NCI-H748 (cell line): ENCODE data around the gene PCSK2.
A peak's percentile ranks its signal among the peaks of the same experiment; 100 is the strongest.

Experiments used
- DNase-seq: peaks from one replicate; lab custom pipeline; 2025; ENCODE audit not compliant: unreplicated experiment; lab: John Stamatoyannopoulos, UW

Gene PCSK2

DNA sequence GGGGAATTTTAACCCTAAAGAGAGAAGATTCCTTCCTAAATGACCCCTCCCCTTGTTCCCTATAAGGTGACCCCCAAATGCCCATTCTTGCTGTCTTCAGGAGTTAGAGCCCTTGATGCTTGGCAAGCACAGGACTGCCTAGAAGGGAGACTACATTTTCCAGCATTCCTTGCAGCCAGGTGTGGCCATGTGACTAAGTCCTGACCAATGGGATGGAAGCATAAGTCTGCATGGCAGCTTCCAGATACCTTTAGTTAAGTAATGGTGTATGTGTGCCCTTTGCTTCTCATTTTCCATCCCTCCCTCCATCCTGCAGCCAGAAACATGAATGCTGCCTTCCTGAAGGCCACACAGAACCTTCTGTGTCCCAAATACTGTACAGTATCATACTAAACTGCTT is 298.8 kb downstream of the PCSK2 start:
- DNase-seq: peak; percentile 61

DNA sequence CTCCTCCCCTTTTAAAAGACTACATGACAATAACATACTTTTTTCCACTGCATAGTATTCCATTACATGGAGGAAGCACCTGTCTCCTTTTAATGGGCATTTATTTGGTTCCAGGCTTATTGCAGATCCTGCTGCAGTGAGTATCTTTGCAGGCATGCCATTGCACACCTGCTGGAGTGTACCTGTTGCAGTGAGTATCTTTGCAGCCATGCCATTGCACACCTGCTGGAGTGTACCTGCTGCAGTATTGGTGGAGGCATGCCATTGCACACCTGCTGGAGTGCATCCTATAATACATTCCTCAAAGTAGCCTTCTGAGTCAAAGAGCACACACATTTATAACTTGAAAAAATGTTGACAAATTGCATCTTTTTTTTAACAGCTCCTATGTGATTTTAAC is 302.7 kb downstream of the PCSK2 start:
- DNase-seq: no peak

DNA sequence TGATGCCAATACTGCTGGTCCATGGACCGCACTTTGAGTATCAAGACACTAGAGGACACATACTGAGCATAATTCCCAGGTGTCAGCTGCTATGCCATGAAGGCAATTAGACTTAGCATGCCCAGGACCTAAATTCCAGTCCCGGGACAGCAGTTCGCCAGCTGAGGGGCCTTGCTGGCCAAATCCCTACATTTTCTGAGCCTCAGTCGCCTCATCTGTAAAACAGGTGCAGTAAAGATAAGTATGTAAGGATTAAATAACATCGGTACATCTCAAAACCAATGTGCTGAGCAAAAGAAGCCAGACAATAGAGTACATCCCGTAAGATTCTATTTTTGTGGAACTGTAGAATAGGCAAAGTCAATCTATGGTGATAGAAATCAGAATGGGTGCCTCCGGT is 303.3 kb downstream of the PCSK2 start:
- DNase-seq: no peak

DNA sequence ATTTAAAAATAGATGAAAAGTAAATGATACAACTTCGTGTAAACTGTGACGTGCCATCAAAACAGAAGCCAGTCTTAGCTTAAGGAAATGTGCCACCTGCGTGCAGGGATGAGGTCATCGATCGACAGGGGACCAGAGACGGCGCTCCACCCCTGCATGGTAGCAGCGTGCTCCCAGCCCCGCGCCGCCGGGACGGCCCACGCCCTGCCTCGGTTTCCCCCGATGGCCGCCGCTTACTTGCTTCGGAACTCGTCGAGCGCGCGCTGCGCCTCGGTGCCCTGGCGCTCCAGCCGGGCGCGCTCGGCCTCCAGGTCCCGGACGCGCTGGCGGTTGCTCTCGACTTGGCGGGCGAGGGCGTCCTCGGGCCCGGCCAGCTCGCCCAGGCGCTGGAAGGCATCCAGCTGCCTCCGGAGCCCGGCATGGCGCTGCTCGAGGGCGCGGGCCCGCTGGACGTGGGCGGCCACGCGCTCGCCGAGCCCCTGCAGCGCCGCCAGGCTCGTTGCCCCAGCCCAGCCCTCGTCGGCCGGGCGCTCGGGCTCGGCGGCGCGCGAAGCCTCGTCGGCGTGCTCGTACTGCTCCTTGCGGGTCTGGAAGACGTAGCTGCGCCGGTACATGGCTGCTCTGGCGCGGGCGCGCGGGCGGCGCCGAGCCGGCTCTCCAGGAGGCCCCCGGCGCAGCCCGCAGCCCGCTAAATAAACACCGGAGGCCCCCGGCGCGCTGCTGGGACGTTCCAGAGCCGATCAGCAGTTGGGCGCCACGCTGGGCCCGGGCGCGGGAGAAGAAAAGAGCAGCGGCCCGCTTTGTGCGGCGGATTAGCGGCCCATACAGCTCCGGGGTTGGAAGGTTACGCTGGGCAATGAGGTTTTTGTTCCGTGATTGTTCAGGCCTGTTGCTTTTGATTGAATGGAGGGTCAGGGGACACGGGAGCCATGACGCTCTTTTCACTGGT is 304.1 kb downstream of the PCSK2 start, which contains the start of gene BFSP1:
TSS of gene BFSP1 (minus strand) at position 664 of the 949 bp plus-strand sequence. CDS start at position 614, 50 bp downstream.
- peak; percentile 87 for DNase-seq

DNA sequence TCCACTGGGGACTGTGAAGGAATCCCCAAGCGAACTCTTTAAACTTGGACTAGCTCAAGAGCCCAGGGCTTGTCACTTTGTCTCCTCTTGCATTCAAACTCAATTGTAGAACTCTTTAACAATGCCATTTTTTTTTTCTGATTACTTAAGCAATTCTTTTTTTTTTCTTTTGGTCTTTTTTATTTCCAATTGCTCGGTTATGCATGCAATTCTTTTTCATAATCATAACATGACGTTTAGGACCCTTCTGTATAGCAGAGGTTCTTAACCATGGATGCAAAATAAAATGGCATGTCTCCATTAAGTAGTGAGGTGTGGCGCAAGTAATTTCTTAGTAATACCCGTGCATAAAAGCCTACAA is 304.8 kb downstream of the PCSK2 start:
- DNase-seq: no peak

DNA sequence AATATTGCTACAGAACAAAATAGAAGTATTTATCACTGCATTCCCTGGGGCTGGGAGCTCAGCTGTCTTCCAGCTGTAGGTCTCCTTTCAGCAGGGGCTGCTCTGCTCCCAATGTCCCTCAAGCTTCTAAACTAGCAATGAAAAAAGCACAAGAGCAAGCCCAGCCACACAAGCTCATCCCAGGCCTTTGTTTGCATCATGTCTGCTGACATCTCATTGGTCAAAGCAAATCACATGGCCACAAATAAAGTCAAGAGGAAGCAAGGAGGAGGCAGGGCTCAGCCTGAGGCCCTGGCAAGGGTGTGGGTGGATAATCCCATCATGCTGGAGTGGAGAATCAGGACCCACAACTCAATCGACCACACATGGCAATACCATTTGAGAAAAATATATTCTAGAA is 306.6 kb downstream of the PCSK2 start:
- peak; percentile 63 for DNase-seq

DNA sequence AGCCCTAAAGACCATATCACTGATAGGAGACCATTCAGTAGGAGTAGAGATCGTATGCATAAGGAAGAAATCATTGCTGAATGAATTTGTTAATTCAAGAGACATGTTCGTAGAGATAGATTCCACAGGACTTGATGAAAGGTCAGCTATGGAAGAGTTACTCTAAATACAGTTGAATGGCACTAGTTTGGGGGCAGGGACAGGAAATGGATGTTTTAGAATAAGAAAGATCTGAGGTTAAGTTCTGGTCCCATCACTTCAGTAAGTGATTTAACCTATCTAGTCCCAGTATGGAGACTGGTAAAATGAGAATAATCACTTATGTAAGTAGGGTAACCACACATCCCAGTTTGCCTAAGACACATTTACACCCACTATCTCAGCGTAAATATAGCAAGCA is 307.2 kb downstream of the PCSK2 start:
- no peak for DNase-seq
